Thyroid gland (tissue), 4 donors: Measurements from ENCODE around the gene LGR6. TPM values are rescaled to one million over a fixed set of nuclear protein-coding genes. Genes with fewer than 3 reads are reported as not detected.

Source experiments
- DNase-seq, 2 donors: peaks; one replicate each; pipeline ENCODE4 v3.0.0-alpha.2; 2019
- H3K27ac ChIP-seq, 3 donors: fragments of 200-600 bp; sonication (generic); 1 replicate in 2 of 3; 2 replicates in 1 of 3; pipeline ENCODE4 v1.5.1; 2016 to 2019; ENCODE audit warnings: mild to moderate bottlenecking in 1 of 3, moderate library complexity in 1 of 3
- H3K27me3 ChIP-seq: fragments of 200-600 bp; sonication (generic); one replicate; pipeline ENCODE4 v1.5.1; 2019
- H3K36me3 ChIP-seq, 2 donors: fragments of 200-600 bp; sonication (generic); one replicate each; pipeline ENCODE4 v1.5.1; 2016 to 2019
- H3K4me1 ChIP-seq, 2 donors: fragments of 200-600 bp; sonication (generic); one replicate each; pipeline ENCODE4 v1.5.1; 2017 to 2019
- H3K4me3 ChIP-seq, 3 donors: fragments of 200-600 bp; sonication (generic); replicated peaks in 1 of 3; 1 replicate in 2 of 3; 2 replicates in 1 of 3; pipeline ENCODE4 v1.5.1; 2016; ENCODE audit warnings: mild to moderate bottlenecking in 1 of 3
- H3K9me3 ChIP-seq: fragments of 200-600 bp; sonication (generic); one replicate; pipeline ENCODE4 v1.5.1; 2017
- POLR2A ChIP-seq, 2 donors: fragments of 450-650 bp; IDR thresholded peaks; one replicate each; pipeline ENCODE4 v1.6.1; 2017; ENCODE audit warnings: antibody characterized with exemption in 2 of 2, mild to moderate bottlenecking in 2 of 2, moderate library complexity in 1 of 2
- WGBS, 2 donors: methylation state at CpG; one replicate each; pipeline ENCODE4 v1.1.5; 2017; 5-methylcytosine and 5-hydroxymethylcytosine counted together
- intact Hi-C: fragments of 100-400 bp; cut with DNase I; formaldehyde crosslinking; loops from one replicate; pipeline ENCODE4 v1.15.1; 2023
- total RNA-seq, 4 donors: library from RNA; depleted of rRNA; stranded (reverse); fragments of >200 nt; gene quantifications; one replicate each; pipeline ENCODE4 v1.2.3, GENCODE V29; 2016
- TF ChIP-seq, protein P1 (sequence below), 6 experiments: fragments of 200-600 bp in 3 of 6; fragments of 450-650 bp in 3 of 6; sonication (generic) in 3 of 6; IDR thresholded peaks; one replicate each; pipeline ENCODE4 v1.5.1; 2016 to 2019; ENCODE audit warnings: antibody characterized with exemption in 6 of 6, mild to moderate bottlenecking in 2 of 6, inconsistent platforms in 1 of 6, moderate library complexity in 1 of 6

The LGR6 gene
- total RNA-seq, 4 donors from 2014 or later, result 2.8 to 7.0 (median 4.5) TPM

DNA sequence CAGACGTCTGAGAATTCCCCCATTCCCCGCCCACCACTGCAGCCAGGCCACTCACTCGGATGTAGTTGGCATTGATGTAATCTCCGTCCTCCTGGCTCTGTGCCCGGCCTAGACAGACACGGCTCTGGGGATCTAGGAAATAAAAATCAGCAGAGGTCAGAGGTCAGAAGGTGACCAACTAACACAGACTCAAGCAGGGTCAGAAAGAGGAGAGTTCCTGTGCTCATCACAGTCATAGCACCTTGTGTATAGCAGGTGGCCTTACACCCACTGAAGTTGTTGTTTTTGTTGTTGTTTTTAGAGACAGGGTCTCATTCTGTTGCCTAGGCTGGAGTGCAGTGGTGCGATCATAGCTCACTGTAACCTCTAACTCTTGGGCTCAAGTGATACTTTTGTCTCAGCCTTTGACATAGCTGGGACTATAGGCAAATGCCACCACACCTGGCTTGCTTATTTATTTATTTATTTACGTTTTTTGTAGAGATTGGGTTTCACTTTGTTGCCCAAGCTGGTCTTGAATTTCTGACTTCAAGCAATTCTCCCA, 38.0 kb upstream of the LGR6 start:
- WGBS, 2 donors, result 24 to 70% methylated on average over 2 to 7 of the region's 8 CpGs
- Histone ChIP-seq H3K4me3 (no peak overlapping the region), H3K36me3 (no peaks in the 10 kb centered on the region), H3K9me3 (no peaks in the 10 kb centered on the region), H3K27me3 (no peaks in the 10 kb centered on the region), H3K4me1 (peaks cover 6 to 12% of the 10 kb centered on the region in 2 donors), H3K27ac (no peak overlapping the region)
- intact Hi-C loops, result no loop called here
- peak; percentile 79 to 81 for DNase-seq
- TF ChIP-seq, protein P1, sequence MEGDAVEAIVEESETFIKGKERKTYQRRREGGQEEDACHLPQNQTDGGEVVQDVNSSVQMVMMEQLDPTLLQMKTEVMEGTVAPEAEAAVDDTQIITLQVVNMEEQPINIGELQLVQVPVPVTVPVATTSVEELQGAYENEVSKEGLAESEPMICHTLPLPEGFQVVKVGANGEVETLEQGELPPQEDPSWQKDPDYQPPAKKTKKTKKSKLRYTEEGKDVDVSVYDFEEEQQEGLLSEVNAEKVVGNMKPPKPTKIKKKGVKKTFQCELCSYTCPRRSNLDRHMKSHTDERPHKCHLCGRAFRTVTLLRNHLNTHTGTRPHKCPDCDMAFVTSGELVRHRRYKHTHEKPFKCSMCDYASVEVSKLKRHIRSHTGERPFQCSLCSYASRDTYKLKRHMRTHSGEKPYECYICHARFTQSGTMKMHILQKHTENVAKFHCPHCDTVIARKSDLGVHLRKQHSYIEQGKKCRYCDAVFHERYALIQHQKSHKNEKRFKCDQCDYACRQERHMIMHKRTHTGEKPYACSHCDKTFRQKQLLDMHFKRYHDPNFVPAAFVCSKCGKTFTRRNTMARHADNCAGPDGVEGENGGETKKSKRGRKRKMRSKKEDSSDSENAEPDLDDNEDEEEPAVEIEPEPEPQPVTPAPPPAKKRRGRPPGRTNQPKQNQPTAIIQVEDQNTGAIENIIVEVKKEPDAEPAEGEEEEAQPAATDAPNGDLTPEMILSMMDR (IDR thresholded peaks at IDR 0.05), result no peak
- no peak for TF ChIP-seq POLR2A (IDR thresholded peaks at IDR 0.05)

DNA sequence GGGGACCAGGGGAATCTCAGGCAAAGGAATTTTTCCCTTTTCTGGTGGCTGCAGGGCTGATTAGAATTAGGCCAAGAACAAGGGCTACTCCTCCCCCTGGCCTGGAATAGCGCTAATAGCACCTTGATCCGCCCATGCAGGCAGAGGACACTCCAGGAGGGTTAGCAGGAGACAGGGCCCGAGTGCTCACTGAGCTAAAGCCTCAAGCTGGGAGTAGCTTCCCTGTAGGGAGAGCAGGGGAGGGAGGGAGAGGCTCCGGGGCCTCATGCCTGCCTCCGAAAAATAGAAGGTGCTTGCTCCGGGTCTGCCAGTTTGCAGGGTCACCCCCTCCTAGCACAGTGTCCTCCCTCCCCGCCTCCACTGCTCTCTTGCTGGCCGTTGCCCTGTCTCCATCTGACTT, 37.0 kb upstream of the LGR6 start:
- intact Hi-C loops, result no loop called here
- 89 to 90% methylated on average over 7 to 8 of the region's 8 CpGs for WGBS, 2 donors
- Histone ChIP-seq H3K27ac (no peak overlapping the region), H3K4me3 (no peak overlapping the region), H3K4me1 (peaks cover 6 to 12% of the 10 kb centered on the region in 2 donors), H3K27me3 (no peaks in the 10 kb centered on the region), H3K9me3 (no peaks in the 10 kb centered on the region), H3K36me3 (no peaks in the 10 kb centered on the region)
- DNase-seq, result no peak
- TF ChIP-seq POLR2A (IDR thresholded peaks at IDR 0.05), result no peak
- TF ChIP-seq, protein P1 (IDR thresholded peaks at IDR 0.05), result no peak

DNA sequence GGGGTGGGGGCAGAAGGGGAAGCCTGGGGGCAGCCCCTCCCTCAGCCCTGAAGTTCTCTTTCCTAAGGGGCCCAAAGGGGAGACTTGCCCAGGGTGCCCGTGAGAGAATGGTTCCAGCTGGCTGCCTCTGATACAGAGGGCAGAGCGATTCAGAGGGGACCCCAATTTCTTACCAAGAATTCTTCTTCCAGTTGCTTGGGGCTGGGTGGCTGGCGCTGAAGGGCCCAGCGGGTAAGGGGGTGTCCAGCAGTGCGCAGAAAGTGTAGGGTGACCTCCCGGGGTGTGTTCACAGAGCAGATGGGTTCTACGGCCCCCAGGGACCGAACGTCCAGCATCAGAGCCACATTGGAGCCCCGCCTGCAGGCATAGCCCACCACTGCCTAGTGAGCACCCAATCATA, 35.7 kb upstream of the LGR6 start:
- H3K4me1 ChIP-seq, result peaks cover 6 to 12% of the 10 kb centered on the region in 2 donors
- TF ChIP-seq, protein P1 (IDR thresholded peaks at IDR 0.05), result no peak
- no peak for TF ChIP-seq POLR2A (IDR thresholded peaks at IDR 0.05)
- no peak overlapping the region for H3K4me3 ChIP-seq
- WGBS, 2 donors, result 85 to 93% methylated on average over 10 of the region's 10 CpGs
- no peaks in the 10 kb centered on the region for H3K36me3 ChIP-seq
- DNase-seq, result no peak
- no peak overlapping the region for H3K27ac ChIP-seq
- H3K9me3 ChIP-seq, result no peaks in the 10 kb centered on the region
- intact Hi-C loops, result no loop called here
- H3K27me3 ChIP-seq, result no peaks in the 10 kb centered on the region

DNA sequence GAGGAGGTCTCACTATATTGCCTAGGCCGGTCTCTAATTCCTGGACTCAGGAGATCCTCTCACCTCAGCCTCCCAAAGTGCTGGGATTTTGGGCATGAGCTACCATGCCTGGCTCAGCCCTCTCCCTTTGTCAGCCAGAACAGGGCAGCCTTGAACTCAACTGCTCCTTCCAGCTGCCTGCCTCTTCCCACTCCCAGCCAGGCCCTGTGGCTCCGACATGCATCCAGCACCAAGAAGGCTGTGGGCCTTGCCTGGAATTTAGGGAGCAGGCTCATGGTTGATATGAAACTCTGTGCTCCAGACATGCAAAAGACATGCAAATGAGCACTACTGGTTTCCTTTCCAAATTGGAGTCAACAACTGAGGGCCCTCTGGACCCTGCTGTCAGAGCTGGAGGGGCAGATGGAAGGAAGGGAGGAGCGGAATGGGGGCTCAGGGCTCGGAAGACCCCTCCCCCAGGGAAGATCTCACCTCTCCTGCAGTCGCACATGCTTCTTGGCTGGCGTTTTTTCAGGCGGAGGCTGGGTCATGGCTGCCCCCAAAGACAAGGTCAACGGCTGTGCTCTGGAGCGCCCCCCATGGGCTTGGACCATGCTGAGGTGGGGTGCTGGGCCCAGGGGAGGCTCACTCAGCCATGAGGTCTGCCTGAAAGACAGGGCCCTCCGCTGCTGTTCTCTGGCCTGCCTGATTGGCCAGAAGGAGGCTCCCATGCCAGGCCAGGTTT, 34.6 kb upstream of the LGR6 start:
- 85 to 86% methylated on average over 5 to 10 of the region's 10 CpGs for WGBS, 2 donors
- intact Hi-C loops, result no loop called here
- no peaks in the 10 kb centered on the region for H3K36me3 ChIP-seq
- no peak for DNase-seq
- H3K4me3 ChIP-seq, result no peak overlapping the region
- TF ChIP-seq, protein P1 (IDR thresholded peaks at IDR 0.05), result no peak
- no peak for TF ChIP-seq POLR2A (IDR thresholded peaks at IDR 0.05)
- no peaks in the 10 kb centered on the region for H3K27me3 ChIP-seq
- H3K9me3 ChIP-seq, result no peaks in the 10 kb centered on the region
- peaks cover 6 to 12% of the 10 kb centered on the region in 2 donors for H3K4me1 ChIP-seq
- no peak overlapping the region for H3K27ac ChIP-seq
